HL-60/S4 treated with phorbol 12-myristate 13-acetate at 8.2 ng/mL for 4 days and 3 days (cell line): ENCODE data around the gene SSNA1.

Experiments
- in situ Hi-C: fragments of 300-500 bp; cut with MboI; formaldehyde crosslinking; loops from 2 replicates; pipeline ENCODE4 v1.15.0; 2022; ENCODE audit warnings: low sequenced_read_pairs

SSNA1 gene

GRCh38 chr9:137217276-137218211, 29.1 kb downstream of the SSNA1 start:
- in situ Hi-C loops = no loop called here

- in situ Hi-C loops = no loop called here
These were observed 29.8 kb downstream of the SSNA1 start for GRCh38 chr9:137218212-137218753.

- in situ Hi-C loops = no loop called here
These were observed 30.3 kb downstream of the SSNA1 start for GRCh38 chr9:137218754-137219271.

GRCh38 chr9:137219757-137220316, 31.4 kb downstream of the SSNA1 start:
- in situ Hi-C loops = loop anchor here (10.0 kb wide), 1 partner anchor 95 kb away; no protein-coding TSS in a partner anchor

- in situ Hi-C loops = loop anchor here (10.0 kb wide), 1 partner anchor 96 kb away; no protein-coding TSS in a partner anchor
These were observed 32.0 kb downstream of the SSNA1 start for GRCh38 chr9:137220317-137221094.

- in situ Hi-C loops = loop anchor here (10.0 kb wide), 1 partner anchor 96 kb away; no protein-coding TSS in a partner anchor
These were observed 32.6 kb downstream of the SSNA1 start for GRCh38 chr9:137221095-137221505.

GRCh38 chr9:137221506-137222111, 33.1 kb downstream of the SSNA1 start:
- in situ Hi-C loops = loop anchor here (10.0 kb wide), 1 partner anchor 97 kb away; no protein-coding TSS in a partner anchor

- in situ Hi-C loops = loop anchor here (10.0 kb wide), 1 partner anchor 98 kb away; no protein-coding TSS in a partner anchor
These were observed 34.0 kb downstream of the SSNA1 start, which contains the start of gene RNF208 for GRCh38 chr9:137222190-137223077. Gene RNF208, minus strand, starts transcription at chr9:137222240. Its CDS starts 1,028 bp downstream, at chr9:137221212.

GRCh38 chr9:137223078-137223970, 34.8 kb downstream of the SSNA1 start:
- in situ Hi-C loops = loop anchor here (10.0 kb wide), 1 partner anchor 99 kb away; no protein-coding TSS in a partner anchor

GRCh38 chr9:137224830-137225694, 36.6 kb downstream of the SSNA1 start, which contains the start of gene CYSRT1:
Gene CYSRT1, plus strand, starts transcription at chr9:137225174. Its CDS starts 448 bp downstream, at chr9:137225622.
- in situ Hi-C loops = loop anchor here (10.0 kb wide), 1 partner anchor 100 kb away; no protein-coding TSS in a partner anchor

- in situ Hi-C loops = loop anchor here (10.0 kb wide), 1 partner anchor 101 kb away; no protein-coding TSS in a partner anchor
These were observed 37.3 kb downstream of the SSNA1 start for GRCh38 chr9:137225699-137226331.

GRCh38 chr9:137226338-137227053, 38.0 kb downstream of the SSNA1 start:
- in situ Hi-C loops = loop anchor here (10.0 kb wide), 1 partner anchor 102 kb away; no protein-coding TSS in a partner anchor

- in situ Hi-C loops = loop anchor here (10.0 kb wide), 1 partner anchor 102 kb away; no protein-coding TSS in a partner anchor
These were observed 38.8 kb downstream of the SSNA1 start, which contains the start of gene RNF224 for GRCh38 chr9:137227054-137227852. Gene RNF224, plus strand, starts transcription at chr9:137227502. Its CDS starts 834 bp downstream, at chr9:137228336.

GRCh38 chr9:137227853-137228505, 39.5 kb downstream of the SSNA1 start:
- in situ Hi-C loops = loop anchor here (10.0 kb wide), 1 partner anchor 103 kb away; no protein-coding TSS in a partner anchor
